IPS-11a (cell line): ENCODE data around the gene PAFAH1B1.
"Not testable (repeated sequence)": the region's sequence is repeated elsewhere in the genome, so short reads cannot be mapped to it uniquely, and the experiment has no call there.

ENCODE experiments used
- H3K4me3 ChIP-seq: one replicate; pipeline ENCODE4 v1.5.1; 2013; ENCODE audit warnings: low read depth, low read length, control low read depth

The PAFAH1B1 gene

GRCh38 chr17:2593821-2594721 is 617 bp downstream of the PAFAH1B1 start:
- H3K4me3 ChIP-seq, result peak overlapping the region; percentile 86

- H3K4me3 ChIP-seq, result peak overlapping the region; percentile 86
These were observed 1.5 kb downstream of the PAFAH1B1 start for GRCh38 chr17:2594722-2595599.

GRCh38 chr17:2595716-2596115 is 2.3 kb downstream of the PAFAH1B1 start:
- H3K4me3 ChIP-seq, result peak overlapping the region; percentile 17

- H3K4me3 ChIP-seq, result no peak overlapping the region
These were observed 4.7 kb downstream of the PAFAH1B1 start for GRCh38 chr17:2598166-2598565.

- H3K4me3 ChIP-seq, result no peak overlapping the region
These were observed 9.2 kb downstream of the PAFAH1B1 start for GRCh38 chr17:2602597-2603017.

GRCh38 chr17:2608350-2608913 is 15.0 kb downstream of the PAFAH1B1 start:
- no peak overlapping the region for H3K4me3 ChIP-seq

- H3K4me3 ChIP-seq, result no peak overlapping the region
These were observed 15.6 kb downstream of the PAFAH1B1 start for GRCh38 chr17:2609091-2609490.

GRCh38 chr17:2610195-2611175 is 17.0 kb downstream of the PAFAH1B1 start:
- H3K4me3 ChIP-seq, result no peak overlapping the region

GRCh38 chr17:2611627-2612026 is 18.2 kb downstream of the PAFAH1B1 start:
- H3K4me3 ChIP-seq, result no peak overlapping the region

GRCh38 chr17:2612630-2613029 is 19.2 kb downstream of the PAFAH1B1 start:
- no peak overlapping the region for H3K4me3 ChIP-seq

GRCh38 chr17:2613089-2613808 is 19.8 kb downstream of the PAFAH1B1 start:
- no peak overlapping the region for H3K4me3 ChIP-seq

- H3K4me3 ChIP-seq, result no peak overlapping the region
These were observed 22.4 kb downstream of the PAFAH1B1 start for GRCh38 chr17:2615882-2616281.

- H3K4me3 ChIP-seq, result no peak overlapping the region
These were observed 27.8 kb downstream of the PAFAH1B1 start for GRCh38 chr17:2621241-2621640.

GRCh38 chr17:2621951-2622405 is 28.5 kb downstream of the PAFAH1B1 start:
- H3K4me3 ChIP-seq, result not testable (repeated sequence)

GRCh38 chr17:2622721-2623301 is 29.4 kb downstream of the PAFAH1B1 start:
- H3K4me3 ChIP-seq, result not testable (repeated sequence)

- H3K4me3 ChIP-seq, result no peak overlapping the region
These were observed 30.9 kb downstream of the PAFAH1B1 start for GRCh38 chr17:2624292-2624731.

- H3K4me3 ChIP-seq, result not testable (repeated sequence)
These were observed 33.3 kb downstream of the PAFAH1B1 start for GRCh38 chr17:2626626-2627219.

- not testable (repeated sequence) for H3K4me3 ChIP-seq
These were observed 35.5 kb downstream of the PAFAH1B1 start for GRCh38 chr17:2628922-2629321.

- H3K4me3 ChIP-seq, result no peak overlapping the region
These were observed 37.8 kb downstream of the PAFAH1B1 start for GRCh38 chr17:2631211-2631610.
